CD14-positive monocyte (primary cell): ENCODE results near the gene TOR1A. TPM values are rescaled to one million over a fixed set of nuclear protein-coding genes. Genes with fewer than 3 reads are reported as not detected.

ENCODE experiments used
- DNase-seq, 3 donors: peaks; one replicate each; pipeline ENCODE4 v3.0.0-alpha.2; 2011 to 2022
- H2AFZ ChIP-seq: 2 replicates; pipeline ENCODE4 v1.6.0; 2012; ENCODE audit warnings: mild to moderate bottlenecking, low read depth, low read length, inconsistent platforms; ENCODE audit not compliant: insufficient read depth, poor library complexity, severe bottlenecking
- H3K27ac ChIP-seq, 2 donors: 1 replicate in 1 of 2; 2 replicates in 1 of 2; pipeline ENCODE4 v1.5.1; 2012 to 2013; ENCODE audit warnings: low read length in 2 of 2, control low read depth in 1 of 2, inconsistent platforms in 1 of 2, low read depth in 1 of 2, mild to moderate bottlenecking in 1 of 2
- H3K27me3 ChIP-seq, 2 donors: one replicate each; pipeline versions ENCODE4 v1.6.0 to v1.6.1; 2011 to 2013; ENCODE audit warnings: low read length in 2 of 2; ENCODE audit not compliant: control insufficient read depth in 2 of 2, insufficient read depth in 2 of 2
- H3K36me3 ChIP-seq, 2 donors: replicated peaks in 1 of 2; 1 replicate in 1 of 2; 2 replicates in 1 of 2; pipeline versions ENCODE4 v1.5.1 to v1.6.1; 2012 to 2013; ENCODE audit warnings: low read length in 2 of 2, control low read depth in 1 of 2, inconsistent platforms in 1 of 2, mild to moderate bottlenecking in 1 of 2; ENCODE audit not compliant: insufficient read depth in 2 of 2, control insufficient read depth in 1 of 2
- H3K4me1 ChIP-seq, 2 donors: 1 replicate in 1 of 2; 2 replicates in 1 of 2; pipeline versions ENCODE4 v1.5.1 to v1.6.1; 2012 to 2013; ENCODE audit warnings: low read length in 2 of 2, control low read depth in 1 of 2, inconsistent platforms in 1 of 2, mild to moderate bottlenecking in 1 of 2, moderate library complexity in 1 of 2; ENCODE audit not compliant: insufficient read depth in 2 of 2, control insufficient read depth in 1 of 2
- H3K4me2 ChIP-seq: replicated peaks from 2 replicates; pipeline ENCODE3; 2012; ENCODE audit warnings: low read length, moderate library complexity, mild to moderate bottlenecking; ENCODE audit not compliant: poor library complexity, severe bottlenecking; ENCODE audit errors: extremely low read depth
- H3K4me3 ChIP-seq, 3 experiments: fragments of 200-600 bp in 1 of 3; sonication (generic) in 1 of 3; replicated peaks in 1 of 3; 1 replicate in 2 of 3; 2 replicates in 1 of 3; pipeline ENCODE4 v1.5.1; 2011 to 2013; ENCODE audit warnings: low read length in 3 of 3, mild to moderate bottlenecking in 3 of 3, control low read depth in 2 of 3, low read depth in 2 of 3, inconsistent platforms in 1 of 3, moderate library complexity in 1 of 3
- H3K79me2 ChIP-seq: 2 replicates; pipeline ENCODE4 v1.6.0; 2012; ENCODE audit warnings: mild to moderate bottlenecking, control low read depth, inconsistent platforms, low read length, moderate library complexity; ENCODE audit not compliant: insufficient read depth
- H3K9ac ChIP-seq: 2 replicates; pipeline ENCODE4 v1.6.0; 2017; ENCODE audit warnings: low read length, mild to moderate bottlenecking; ENCODE audit not compliant: insufficient read depth, poor library complexity, severe bottlenecking
- H3K9me3 ChIP-seq, 2 donors: replicated peaks in 1 of 2; 1 replicate in 1 of 2; 2 replicates in 1 of 2; pipeline versions ENCODE4 v1.5.1 to v1.6.1; 2012 to 2013; ENCODE audit warnings: low read length in 2 of 2, control low read depth in 1 of 2; ENCODE audit not compliant: control insufficient read depth in 1 of 2, insufficient read depth in 1 of 2
- H4K20me1 ChIP-seq: 2 replicates; pipeline ENCODE4 v1.6.0; 2012; ENCODE audit warnings: mild to moderate bottlenecking, low read length, control low read depth, moderate library complexity; ENCODE audit not compliant: insufficient read depth
- H3K27ac Mint-ChIP-seq, 7 donors: one replicate each; pipeline ENCODE4 v1.8.0; 2020; ENCODE audit warnings: mild to moderate bottlenecking in 7 of 7, mixed read lengths in 7 of 7, moderate library complexity in 6 of 7, inconsistent platforms in 2 of 7
- H3K27me3 Mint-ChIP-seq, 3 donors: one replicate each; pipeline ENCODE4 v1.8.0; 2021 to 2022; ENCODE audit warnings: low read depth in 3 of 3, mild to moderate bottlenecking in 3 of 3, mixed read lengths in 3 of 3, moderate library complexity in 3 of 3, inconsistent platforms in 1 of 3
- H3K36me3 Mint-ChIP-seq, 2 donors: one replicate each; pipeline ENCODE4 v1.8.0; 2020; ENCODE audit warnings: mixed read lengths in 2 of 2, inconsistent platforms in 1 of 2, mild to moderate bottlenecking in 1 of 2
- H3K4me1 Mint-ChIP-seq: one replicate; pipeline ENCODE4 v1.8.0; 2020; ENCODE audit warnings: mild to moderate bottlenecking, mixed read lengths
- H3K4me3 Mint-ChIP-seq, 2 donors: one replicate each; pipeline ENCODE4 v1.8.0; 2020; ENCODE audit warnings: mild to moderate bottlenecking in 2 of 2, mixed read lengths in 2 of 2, moderate library complexity in 1 of 2
- H3K9me3 Mint-ChIP-seq, 7 donors: one replicate each; pipeline ENCODE4 v1.8.0; 2020 to 2022; ENCODE audit warnings: mixed read lengths in 7 of 7, mild to moderate bottlenecking in 6 of 7, moderate library complexity in 6 of 7, inconsistent platforms in 2 of 7
- CTCF ChIP-seq: fragments of 200-600 bp; IDR thresholded peaks from one replicate; pipeline ENCODE4 v1.8.0; 2022; ENCODE audit warnings: antibody characterized with exemption, mild to moderate bottlenecking
- WGBS: methylation state at CpG from one replicate; pipeline ENCODE4 v1.1.5; 2013; ENCODE audit warnings: missing lambda C conversion rate; ENCODE audit not compliant: insufficient coverage; 5-methylcytosine and 5-hydroxymethylcytosine counted together
- intact Hi-C, 2 donors: fragments of 100-400 bp; cut with micrococcal nuclease; formaldehyde crosslinking; loops; one replicate each; pipeline versions ENCODE4 v1.15.0 to v1.15.1; 2023
- polyA plus RNA-seq, 3 donors: library from polyadenylated mRNA; depleted of rRNA in 1 of 3; unstranded in 2 of 3; stranded (reverse) in 1 of 3; fragments of 300-500 nt in 2 of 3; fragments of >200 nt in 1 of 3; fragmentation: Illumina TruSeq in 2 of 3; gene quantifications; 1 replicate in 2 of 3; 2 replicates in 1 of 3; pipeline ENCODE4 v1.2.3, GENCODE V29; 2012 to 2021

The TOR1A gene
- polyA plus RNA-seq, 3 donors: 41.2 to 95.3 (median 89.6) TPM

DNA sequence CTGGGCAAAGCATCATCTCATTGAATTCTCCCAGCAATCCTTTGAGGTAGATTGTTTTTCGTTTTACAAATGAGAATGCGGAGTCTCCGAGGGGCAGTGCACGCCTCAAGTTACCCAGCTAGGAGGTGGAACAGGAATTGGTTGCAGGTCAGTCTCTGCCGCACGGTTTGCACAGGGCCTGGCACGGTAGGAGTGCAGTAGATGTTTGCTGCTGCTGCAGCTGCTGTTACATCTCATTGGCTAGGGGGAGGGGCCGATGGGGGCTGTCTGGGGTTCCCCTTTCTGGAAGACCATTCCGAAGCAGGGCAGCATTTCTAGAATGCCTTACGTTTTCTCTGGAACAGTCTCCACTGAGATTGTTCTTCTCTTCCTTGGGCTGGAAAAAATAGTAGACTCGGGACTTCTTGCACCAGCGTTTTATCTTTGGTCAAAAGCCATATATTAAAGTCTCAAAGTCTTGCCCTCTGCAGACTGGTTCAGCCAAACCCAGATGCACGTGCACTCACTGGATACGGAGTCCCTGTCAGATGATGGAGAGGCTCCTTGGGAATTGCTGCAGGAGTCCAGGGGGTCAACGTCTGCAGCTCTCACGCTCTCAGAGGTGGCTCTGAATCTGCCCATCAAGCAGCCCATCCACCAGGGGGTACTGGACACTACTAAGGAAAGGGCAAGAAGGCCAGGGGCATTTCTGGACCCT, 12.5 kb upstream of the TOR1A start:
- 18% methylated on average over 16 of the region's 16 CpGs for WGBS
- Mint-ChIP-seq H3K36me3 (peaks cover 20 to 29% of the 10 kb centered on the region in 2 donors), H3K9me3 (no peaks in the 10 kb centered on the region), H3K27ac (peak overlapping the region in 3 of 7 donors; percentile 85 to 95 (median 89)), H3K27me3 (peaks cover 0 to 3% (median 1%) of the 10 kb centered on the region in 3 donors), H3K4me3 (peak overlapping the region; percentile 92 to 94), H3K4me1 (peaks cover 32% of the 10 kb centered on the region)
- Histone ChIP-seq H3K4me1 (peaks cover 20 to 26% of the 10 kb centered on the region in 2 donors), H2AFZ (peak overlapping the region; percentile 84), H3K4me3 (peak overlapping the region; percentile 54 to 88 (median 87)), H4K20me1 (peaks cover 22% of the 10 kb centered on the region), H3K79me2 (peaks cover 53% of the 10 kb centered on the region), H3K27ac (no peak overlapping the region), H3K4me2 (peak overlapping the region; percentile 97), H3K27me3 (no peaks in the 10 kb centered on the region), H3K36me3 (peaks cover 16 to 27% of the 10 kb centered on the region in 2 donors), H3K9ac (peak overlapping the region; percentile 91), H3K9me3 (no peaks in the 10 kb centered on the region)
- no peak for TF ChIP-seq CTCF
- DNase-seq: peak; percentile 8 to 23 (median 15)
- intact Hi-C loops: loop anchor here in 1 of 2 donors (5.0 kb wide), 1 partner anchor 34 kb away; the partner anchor contains the start of gene TOR1B

DNA sequence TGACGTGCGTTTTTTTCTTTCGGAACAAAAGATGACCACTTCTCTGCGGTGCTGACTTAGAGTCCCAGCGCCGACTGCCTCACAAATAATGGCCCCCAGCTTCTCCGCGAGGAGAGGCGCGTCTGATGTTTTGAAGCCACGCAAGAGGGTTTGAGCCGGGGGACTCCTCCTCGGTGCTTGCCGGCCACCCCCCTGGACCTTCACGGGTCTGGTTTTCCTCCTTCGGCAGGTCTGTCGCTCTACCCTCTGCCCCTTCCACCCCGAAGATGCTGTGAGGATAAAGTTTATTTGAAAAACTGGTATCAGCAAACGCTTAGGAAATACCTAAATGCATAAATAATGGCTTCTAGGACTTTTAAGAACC, 11.9 kb upstream of the TOR1A start:
- Histone ChIP-seq H3K9me3 (no peaks in the 10 kb centered on the region), H3K27me3 (no peaks in the 10 kb centered on the region), H3K27ac (peak overlapping the region in 1 of 2 donors; percentile 94), H2AFZ (peak overlapping the region; percentile 84), H3K4me1 (peaks cover 20 to 26% of the 10 kb centered on the region in 2 donors), H3K79me2 (peaks cover 50% of the 10 kb centered on the region), H3K4me3 (peak overlapping the region; percentile 54 to 88 (median 87)), H3K36me3 (peaks cover 22 to 28% of the 10 kb centered on the region in 2 donors), H3K4me2 (peak overlapping the region; percentile 97), H4K20me1 (peaks cover 19% of the 10 kb centered on the region), H3K9ac (peak overlapping the region; percentile 91)
- peaks cover 23 to 35% of the 10 kb centered on the region in 2 donors for H3K36me3 Mint-ChIP-seq
- peaks cover 0 to 3% (median 1%) of the 10 kb centered on the region in 3 donors for H3K27me3 Mint-ChIP-seq
- WGBS: 0% methylated on average over 14 of the region's 19 CpGs
- no peaks in the 10 kb centered on the region for H3K9me3 Mint-ChIP-seq
- intact Hi-C loops: loop anchor here in 1 of 2 donors (5.0 kb wide), 1 partner anchor 34 kb away; the partner anchor contains the start of gene TOR1B
- peak in 1 of 3 donors; percentile 19 for DNase-seq
- peaks cover 32% of the 10 kb centered on the region for H3K4me1 Mint-ChIP-seq
- H3K4me3 Mint-ChIP-seq: peak overlapping the region; percentile 92 to 94
- H3K27ac Mint-ChIP-seq: peak overlapping the region; percentile 74 to 95 (median 89)
- no peak for TF ChIP-seq CTCF
